Spleen (tissue), 11 donors: ENCODE measurements around the gene MICALL2. TPM values are rescaled to one million over a fixed set of nuclear protein-coding genes. Genes with fewer than 3 reads are reported as not detected.

Experiments used
- DNase-seq: peaks from one replicate; pipeline ENCODE4 v3.0.0-alpha.2; 2020
- H3K27ac ChIP-seq, 8 donors: fragments of 200-600 bp; sonication (generic) in 7 of 8; 1 replicate in 4 of 8; 2 replicates in 4 of 8; pipeline versions ENCODE4 v1.5.0 to v1.8.0; 2016 to 2021; ENCODE audit warnings: inconsistent platforms in 4 of 8, mild to moderate bottlenecking in 4 of 8, moderate library complexity in 1 of 8
- H3K27me3 ChIP-seq, 7 donors: fragments of 200-600 bp; sonication (generic) in 6 of 7; replicated peaks in 1 of 7; 1 replicate in 4 of 7; 2 replicates in 3 of 7; pipeline versions ENCODE4 v1.5.0 to v1.8.0; 2016 to 2021; ENCODE audit warnings: inconsistent platforms in 3 of 7, mild to moderate bottlenecking in 1 of 7
- H3K36me3 ChIP-seq, 6 donors: fragments of 200-600 bp; sonication (generic) in 5 of 6; 1 replicate in 4 of 6; 2 replicates in 2 of 6; pipeline versions ENCODE4 v1.5.0 to v1.8.0; 2016 to 2021; ENCODE audit warnings: inconsistent platforms in 2 of 6
- H3K4me1 ChIP-seq, 6 donors: fragments of 200-600 bp; sonication (generic) in 5 of 6; 1 replicate in 3 of 6; 2 replicates in 3 of 6; pipeline versions ENCODE4 v1.5.0 to v1.8.0; 2016 to 2021; ENCODE audit warnings: inconsistent platforms in 3 of 6
- H3K4me3 ChIP-seq, 8 donors: fragments of 200-600 bp; sonication (generic) in 7 of 8; 1 replicate in 4 of 8; 2 replicates in 4 of 8; pipeline versions ENCODE4 v1.5.0 to v1.8.0; 2016 to 2021; ENCODE audit warnings: inconsistent platforms in 4 of 8, mild to moderate bottlenecking in 4 of 8, moderate library complexity in 2 of 8
- H3K9me3 ChIP-seq, 8 donors: fragments of 200-600 bp; sonication (generic) in 7 of 8; 1 replicate in 4 of 8; 2 replicates in 4 of 8; pipeline versions ENCODE4 v1.5.0 to v1.8.0; 2016 to 2021; ENCODE audit warnings: inconsistent platforms in 4 of 8
- POLR2A ChIP-seq, 3 donors: fragments of 450-650 bp; IDR thresholded peaks; one replicate each; pipeline ENCODE4 v1.5.1; 2017; ENCODE audit warnings: antibody characterized with exemption in 3 of 3, mild to moderate bottlenecking in 1 of 3
- POLR2AphosphoS5 ChIP-seq, 3 donors: sonication (generic); formaldehyde crosslinking; IDR thresholded peaks; one replicate each; pipeline ENCODE4 v1.5.1; 2017; ENCODE audit warnings: antibody characterized with exemption in 3 of 3
- WGBS, 5 donors: extraction: QIAGEN DNeasy Blood & Tissue Kit in 3 of 5; methylation state at CpG; one replicate each; pipeline versions ENCODE4 v1.1.5 to v1.1.7; 2013 to 2018; 5-methylcytosine and 5-hydroxymethylcytosine counted together
- intact Hi-C: fragments of 100-400 bp; cut with DNase I; formaldehyde crosslinking; loops from one replicate; pipeline ENCODE4 v1.15.0; 2023; ENCODE audit warnings: low total_unique reads
- polyA plus RNA-seq, 3 donors: library from polyadenylated mRNA; stranded (reverse); fragments of 200-250 nt; gene quantifications; one replicate each; pipeline ENCODE4 v1.2.1, GENCODE V29; 2013
- total RNA-seq, 7 donors: library from RNA; depleted of rRNA in 3 of 7; stranded (reverse); fragments of >200 nt in 3 of 7; fragmentation: NEBNext Ultra II Directional in 4 of 7; extraction: Animal tissue kit (Norgen Biotek cat#: 25700) in 4 of 7; gene quantifications; one replicate each; pipeline versions ENCODE4 v1.1.0 to v1.2.1, GENCODE V29; 2016 to 2021
- TF ChIP-seq, protein P1 (sequence below), 11 experiments: fragments of 200-600 bp in 7 of 11; fragments of 450-650 bp in 4 of 11; sonication (generic) in 4 of 11; IDR thresholded peaks in 8 of 11; conservative IDR thresholded peaks in 3 of 11; 1 replicate in 7 of 11; 2 replicates in 4 of 11; pipeline versions ENCODE4 v1.4.0 to v1.8.0; 2016 to 2021; ENCODE audit warnings: antibody characterized with exemption in 11 of 11, inconsistent platforms in 4 of 11, mild to moderate bottlenecking in 1 of 11
- donor health status: healthy with polysubstance abuse.
- donor health status: DM: no; HTN: no; CAD: no; lungs with moderate emphysema.
- donor health status: DM: no; HTN: no; CAD: no.
- donor health status: Bipolar disorder and iron deficiency.
- donor health status: healthy.
- donor health status: DM: no; HTN: no; CAD: no.
- donor health status: DM: yes; HTN: yes; CAD: no.

Gene MICALL2
- total and polyA plus RNA-seq, 10 donors, result 36.3 to 361 (median 96.7) TPM

- intact Hi-C loops, result no loop called here
- H3K36me3 ChIP-seq, result peaks cover 0 to 59% (median 26%) of the 10 kb centered on the region in 6 donors
- no peak overlapping the region for H3K27ac ChIP-seq
- 84 to 93% (median 92%) methylated on average over 6 to 35 of the region's 35 CpGs for WGBS, 5 donors
- H3K4me3 ChIP-seq, result no peak overlapping the region
- no peaks in the 10 kb centered on the region for H3K9me3 ChIP-seq
- peaks cover 0 to 41% (median 9%) of the 10 kb centered on the region in 7 donors for H3K27me3 ChIP-seq
- TF ChIP-seq POLR2AphosphoS5 (IDR thresholded peaks at IDR 0.05) (no peak), POLR2A (IDR thresholded peaks at IDR 0.05) (no peak)
- TF ChIP-seq, protein P1, sequence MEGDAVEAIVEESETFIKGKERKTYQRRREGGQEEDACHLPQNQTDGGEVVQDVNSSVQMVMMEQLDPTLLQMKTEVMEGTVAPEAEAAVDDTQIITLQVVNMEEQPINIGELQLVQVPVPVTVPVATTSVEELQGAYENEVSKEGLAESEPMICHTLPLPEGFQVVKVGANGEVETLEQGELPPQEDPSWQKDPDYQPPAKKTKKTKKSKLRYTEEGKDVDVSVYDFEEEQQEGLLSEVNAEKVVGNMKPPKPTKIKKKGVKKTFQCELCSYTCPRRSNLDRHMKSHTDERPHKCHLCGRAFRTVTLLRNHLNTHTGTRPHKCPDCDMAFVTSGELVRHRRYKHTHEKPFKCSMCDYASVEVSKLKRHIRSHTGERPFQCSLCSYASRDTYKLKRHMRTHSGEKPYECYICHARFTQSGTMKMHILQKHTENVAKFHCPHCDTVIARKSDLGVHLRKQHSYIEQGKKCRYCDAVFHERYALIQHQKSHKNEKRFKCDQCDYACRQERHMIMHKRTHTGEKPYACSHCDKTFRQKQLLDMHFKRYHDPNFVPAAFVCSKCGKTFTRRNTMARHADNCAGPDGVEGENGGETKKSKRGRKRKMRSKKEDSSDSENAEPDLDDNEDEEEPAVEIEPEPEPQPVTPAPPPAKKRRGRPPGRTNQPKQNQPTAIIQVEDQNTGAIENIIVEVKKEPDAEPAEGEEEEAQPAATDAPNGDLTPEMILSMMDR (IDR thresholded peaks at IDR 0.05 in 8 of 11, conservative IDR thresholded peaks at IDR 0.05 in 3 of 11), result no peak
- H3K4me1 ChIP-seq, result peaks cover 0 to 27% (median 14%) of the 10 kb centered on the region in 6 donors
- DNase-seq, result no peak
These were observed 25.0 kb downstream of the MICALL2 start for GRCh38 chr7:1434165-1434718.

DNA sequence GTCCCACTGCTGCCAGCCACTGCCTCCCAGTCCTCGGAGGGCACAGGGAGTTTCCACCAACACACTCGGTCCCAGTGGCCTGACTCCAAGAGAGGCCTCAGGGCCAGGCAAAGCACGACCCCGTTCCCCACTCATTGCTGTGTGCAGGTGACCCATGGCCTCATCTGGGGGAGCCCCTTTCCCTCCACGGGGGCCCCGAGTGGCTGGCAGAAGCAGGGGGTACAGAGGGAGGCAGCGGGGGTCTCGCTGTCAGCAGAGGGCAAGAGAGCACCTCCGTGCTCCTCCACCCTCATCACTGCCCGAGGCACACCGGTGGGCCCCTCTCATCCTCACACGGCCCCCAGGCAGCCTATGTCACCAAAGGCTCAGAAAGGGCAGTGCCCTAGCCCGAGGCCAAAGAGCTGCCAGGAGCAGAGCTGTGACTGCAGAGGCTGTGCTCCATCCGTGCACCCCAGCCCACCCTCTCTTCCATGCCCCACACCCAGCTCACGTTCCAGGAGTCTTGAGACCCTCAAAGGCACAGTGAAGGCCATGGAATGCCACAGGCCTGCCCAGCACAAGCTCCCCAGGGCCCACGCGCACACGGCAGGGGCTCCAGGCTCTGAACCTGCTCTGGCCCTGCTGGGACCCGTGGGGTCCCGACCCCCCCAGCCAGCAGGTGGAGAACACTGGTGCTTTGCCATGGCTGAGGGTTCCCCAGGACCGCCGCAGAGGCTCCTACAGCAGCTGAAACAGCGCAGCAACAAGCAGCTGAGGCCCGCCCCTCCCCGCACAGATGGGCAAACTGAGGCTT, 25.9 kb downstream of the MICALL2 start:
- H3K4me3 ChIP-seq, result no peak overlapping the region
- peaks cover 0 to 29% (median 14%) of the 10 kb centered on the region in 6 donors for H3K4me1 ChIP-seq
- H3K27ac ChIP-seq, result peak overlapping the region in 1 of 8 donors; percentile 1
- H3K36me3 ChIP-seq, result peaks cover 0 to 49% (median 23%) of the 10 kb centered on the region in 6 donors
- intact Hi-C loops, result no loop called here
- H3K9me3 ChIP-seq, result no peaks in the 10 kb centered on the region
- TF ChIP-seq, protein P1 (IDR thresholded peaks at IDR 0.05 in 8 of 11, conservative IDR thresholded peaks at IDR 0.05 in 3 of 11), result no peak
- TF ChIP-seq POLR2AphosphoS5 (IDR thresholded peaks at IDR 0.05), result no peak
- TF ChIP-seq POLR2A (IDR thresholded peaks at IDR 0.05), result no peak
- DNase-seq, result no peak
- 56 to 88% (median 81%) methylated on average over 13 to 25 of the region's 25 CpGs for WGBS, 5 donors
- H3K27me3 ChIP-seq, result peaks cover 0 to 46% (median 9%) of the 10 kb centered on the region in 7 donors

- peaks cover 0 to 29% (median 14%) of the 10 kb centered on the region in 6 donors for H3K4me1 ChIP-seq
- H3K9me3 ChIP-seq, result no peaks in the 10 kb centered on the region
- peak; percentile 94 for DNase-seq
- H3K36me3 ChIP-seq, result peaks cover 0 to 42% (median 16%) of the 10 kb centered on the region in 6 donors
- intact Hi-C loops, result no loop called here
- H3K27me3 ChIP-seq, result peaks cover 0 to 46% (median 9%) of the 10 kb centered on the region in 7 donors
- TF ChIP-seq POLR2A (IDR thresholded peaks at IDR 0.05), result no peak
- peak; percentile 10 to 49 (median 24) for TF ChIP-seq POLR2AphosphoS5 (IDR thresholded peaks at IDR 0.05)
- TF ChIP-seq, protein P1 (IDR thresholded peaks at IDR 0.05 in 8 of 11, conservative IDR thresholded peaks at IDR 0.05 in 3 of 11), result peak; percentile 86 to 98 (median 97)
- peak overlapping the region in 1 of 8 donors; percentile 1 for H3K27ac ChIP-seq
- H3K4me3 ChIP-seq, result no peak overlapping the region
- 24 to 29% (median 25%) methylated on average over 20 to 30 of the region's 30 CpGs for WGBS, 5 donors
These were observed 26.7 kb downstream of the MICALL2 start for GRCh38 chr7:1432411-1433082.
